Measurements from ENCODE around the gene MIX23.

MIX23 gene

GRCh38 chr3:122343654-122344053 is 39.4 kb downstream of the MIX23 start:
- DNase-seq, result no peak

- no peak for DNase-seq
Measured at GRCh38 chr3:122342803-122343202, 40.2 kb downstream of the MIX23 start.

DNA sequence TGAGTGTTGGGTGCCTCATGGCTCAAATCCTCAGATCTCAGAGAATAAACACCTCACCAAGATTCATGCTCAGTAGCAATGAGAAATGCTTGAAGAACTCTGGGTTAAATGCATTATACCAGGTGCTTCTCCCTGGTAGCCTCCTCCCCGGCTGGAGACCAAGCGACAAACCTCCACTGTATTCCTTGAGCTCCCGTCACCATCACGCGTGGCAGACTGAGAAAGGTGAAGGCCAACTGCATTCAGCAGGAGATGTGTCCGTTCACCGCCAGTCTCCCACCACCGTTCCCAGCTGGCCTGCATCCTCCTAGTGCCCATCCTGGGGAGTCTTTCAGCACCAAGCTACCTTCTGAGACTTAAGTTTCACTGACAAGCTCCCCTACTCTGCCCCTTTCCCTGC is 50.5 kb downstream of the MIX23 start:
- no peak for DNase-seq

GRCh38 chr3:122331886-122332285 is 51.1 kb downstream of the MIX23 start:
- no peak for DNase-seq

- DNase-seq, result no peak
Measured at GRCh38 chr3:122325769-122326168, 57.3 kb downstream of the MIX23 start.

GRCh38 chr3:122324871-122325323 is 58.1 kb downstream of the MIX23 start, which contains the start of gene CSTA:
Gene CSTA, plus strand, starts transcription at chr3:122325248. Its CDS starts 45 bp downstream, at chr3:122325293.
- no peak for DNase-seq

DNA sequence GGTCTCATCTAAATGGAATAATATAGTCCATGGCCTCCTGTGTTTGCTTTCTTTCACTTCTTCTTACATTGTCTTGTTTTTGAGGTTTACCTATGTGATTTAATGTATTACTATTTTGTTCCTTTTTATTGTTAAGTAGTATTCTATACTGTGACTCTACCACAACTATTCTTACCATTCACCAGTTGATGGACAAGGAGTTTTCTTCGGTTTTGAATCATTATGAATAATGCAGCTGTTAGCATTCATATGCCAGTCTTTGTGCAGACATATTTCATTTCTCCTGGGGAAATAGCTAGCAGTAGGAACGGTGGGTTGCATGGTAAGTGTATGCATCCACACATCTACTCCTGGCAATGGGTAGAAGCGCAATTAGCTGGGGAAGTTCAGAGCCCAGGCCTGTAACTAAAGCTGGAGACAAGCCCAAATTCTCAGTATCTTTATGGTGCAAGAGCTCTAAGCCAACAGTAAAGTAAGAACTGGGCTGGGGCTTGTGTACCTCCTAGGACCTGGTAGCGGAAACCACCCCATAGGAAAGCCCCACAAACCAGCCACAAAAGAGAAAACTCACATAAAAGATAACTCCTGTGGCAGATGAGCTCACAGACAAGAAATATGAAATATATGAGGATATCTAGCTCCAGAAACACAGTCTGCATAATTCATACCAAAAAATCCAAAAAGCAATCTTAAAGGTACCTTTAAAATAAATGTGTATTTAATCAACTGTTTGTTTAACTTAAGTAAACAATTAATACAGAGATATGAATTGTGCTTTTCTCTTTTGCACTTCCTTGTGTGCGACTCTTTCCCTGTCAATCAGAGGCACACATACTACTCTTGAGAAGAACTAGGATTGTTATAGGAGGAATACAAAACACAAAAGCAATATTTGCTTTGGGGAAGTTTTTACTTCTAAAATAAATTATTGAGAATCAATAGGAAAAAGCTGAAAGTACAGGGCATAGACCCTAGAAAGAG is 60.6 kb downstream of the MIX23 start:
- DNase-seq, result no peak

DNA sequence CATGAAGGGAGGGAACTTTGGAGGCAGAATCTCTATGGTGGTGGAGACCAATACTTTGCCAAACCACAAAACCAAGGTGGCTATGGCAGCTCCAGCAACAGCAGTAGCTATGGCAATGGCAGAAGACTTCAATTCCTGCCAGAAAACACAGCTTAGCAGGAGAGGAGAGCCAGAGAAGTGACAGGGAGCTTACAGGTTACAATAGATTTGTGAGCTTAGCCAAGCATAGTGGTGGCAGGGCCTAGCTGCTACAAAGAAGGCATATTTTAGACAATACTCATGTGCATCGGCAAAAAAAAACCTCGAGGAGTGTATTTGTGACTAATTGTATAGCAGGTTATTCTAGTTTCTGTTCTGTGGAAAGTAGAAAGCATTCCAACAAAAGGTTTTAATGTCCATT is 64.4 kb downstream of the MIX23 start:
- no peak for DNase-seq

GRCh38 chr3:122316368-122316767 is 66.7 kb downstream of the MIX23 start:
- no peak for DNase-seq

- DNase-seq, result no peak
Measured at GRCh38 chr3:122315619-122316018, 67.4 kb downstream of the MIX23 start.

GRCh38 chr3:122314228-122314876 is 68.7 kb downstream of the MIX23 start:
- no peak for DNase-seq

GRCh38 chr3:122313281-122313680 is 69.8 kb downstream of the MIX23 start:
- DNase-seq, result no peak

DNA sequence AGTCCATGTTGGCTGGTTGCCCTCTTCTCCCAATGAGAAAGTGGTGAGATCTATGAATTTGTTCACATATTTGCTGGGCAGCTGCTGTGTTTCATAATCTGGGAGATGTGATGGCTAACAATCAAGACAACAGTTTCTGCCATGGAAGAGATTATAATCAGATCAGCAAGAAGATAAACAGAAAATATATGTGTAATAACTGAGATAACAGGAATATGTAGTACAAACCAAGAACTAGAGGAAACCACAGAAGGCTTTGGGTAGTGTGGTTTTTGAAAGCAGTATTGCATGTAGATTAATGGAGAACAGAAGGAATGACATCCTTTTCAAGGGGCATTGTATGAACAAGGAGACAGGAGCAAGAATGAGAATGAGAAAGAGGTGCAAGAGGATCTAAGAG is 70.2 kb downstream of the MIX23 start:
- DNase-seq, result no peak

GRCh38 chr3:122310361-122310760 is 72.7 kb downstream of the MIX23 start:
- no peak for DNase-seq
